Upper lobe of left lung (tissue), 6 donors: ENCODE data around the gene VAC14. TPM values are rescaled to one million over a fixed set of nuclear protein-coding genes. Genes with fewer than 3 reads are reported as not detected.
A peak's percentile ranks its signal among the peaks of the same experiment; 100 is the strongest.

Source experiments
- ATAC-seq, 2 donors: fragments of 200-7000 bp; cut with Tn5 transposase; one replicate each; pipeline ENCODE4 v1.9.1; 2022; ENCODE audit warnings: mild to moderate bottlenecking in 2 of 2, moderate library complexity in 2 of 2; ENCODE audit not compliant: low FRiP score in 2 of 2
- DNase-seq, 2 donors: peaks; one replicate each; pipeline ENCODE4 v3.0.0-alpha.2; 2019 to 2020
- H3K27ac ChIP-seq, 4 donors: fragments of 200-600 bp; sonication (generic); one replicate each; pipeline ENCODE4 v1.5.1; 2016 to 2019
- H3K27me3 ChIP-seq, 4 donors: fragments of 200-600 bp; sonication (generic); one replicate each; pipeline ENCODE4 v1.5.1; 2017 to 2019
- H3K36me3 ChIP-seq, 4 donors: fragments of 200-600 bp; sonication (generic); one replicate each; pipeline ENCODE4 v1.5.1; 2016 to 2019
- H3K4me1 ChIP-seq, 4 donors: fragments of 200-600 bp; sonication (generic); one replicate each; pipeline ENCODE4 v1.5.1; 2018 to 2019
- H3K4me3 ChIP-seq, 4 donors: fragments of 200-600 bp; sonication (generic); one replicate each; pipeline ENCODE4 v1.5.1; 2017 to 2019; ENCODE audit warnings: mild to moderate bottlenecking in 2 of 4, moderate library complexity in 1 of 4
- H3K9me3 ChIP-seq, 4 donors: fragments of 200-600 bp; sonication (generic); one replicate each; pipeline ENCODE4 v1.5.1; 2018 to 2019
- EP300 ChIP-seq, 4 donors: sonication (generic); formaldehyde crosslinking; IDR thresholded peaks; one replicate each; pipeline ENCODE4 v1.5.1; 2017; ENCODE audit warnings: antibody characterized with exemption in 4 of 4, control low read depth in 2 of 4
- POLR2A ChIP-seq, 4 donors: fragments of 450-650 bp; IDR thresholded peaks; one replicate each; pipeline ENCODE4 v1.5.1; 2016 to 2017; ENCODE audit warnings: antibody characterized with exemption in 4 of 4, mild to moderate bottlenecking in 2 of 4
- POLR2AphosphoS5 ChIP-seq, 2 donors: sonication (generic); formaldehyde crosslinking; IDR thresholded peaks; one replicate each; pipeline ENCODE4 v1.5.1; 2017; ENCODE audit warnings: antibody characterized with exemption in 2 of 2
- WGBS, 2 donors: methylation state at CpG; one replicate each; pipeline ENCODE4 v1.1.5; 2017 to 2018; 5-methylcytosine and 5-hydroxymethylcytosine counted together
- total RNA-seq, 6 donors: library from RNA; depleted of rRNA in 4 of 6; stranded (reverse); fragments of >200 nt in 4 of 6; gene quantifications; one replicate each; pipeline versions ENCODE4 v1.1.0 to v1.2.1, GENCODE V29; 2016 to 2021
- TF ChIP-seq, protein P1 (sequence below), 6 experiments: fragments of 450-650 bp in 4 of 6; fragments of 200-600 bp in 2 of 6; sonication (generic) in 2 of 6; IDR thresholded peaks; one replicate each; pipeline ENCODE4 v1.5.1; 2016 to 2019; ENCODE audit warnings: antibody characterized with exemption in 6 of 6
- donor health status: DM: no; HTN: no; CAD: no; lungs with moderate emphysema.
- donor health status: DM: no; HTN: yes; CAD: no; lungs with severe emphysema.

The VAC14 gene
- total RNA-seq, 6 donors from 2014 or later: 39.6 to 145 (median 57.4) TPM

DNA sequence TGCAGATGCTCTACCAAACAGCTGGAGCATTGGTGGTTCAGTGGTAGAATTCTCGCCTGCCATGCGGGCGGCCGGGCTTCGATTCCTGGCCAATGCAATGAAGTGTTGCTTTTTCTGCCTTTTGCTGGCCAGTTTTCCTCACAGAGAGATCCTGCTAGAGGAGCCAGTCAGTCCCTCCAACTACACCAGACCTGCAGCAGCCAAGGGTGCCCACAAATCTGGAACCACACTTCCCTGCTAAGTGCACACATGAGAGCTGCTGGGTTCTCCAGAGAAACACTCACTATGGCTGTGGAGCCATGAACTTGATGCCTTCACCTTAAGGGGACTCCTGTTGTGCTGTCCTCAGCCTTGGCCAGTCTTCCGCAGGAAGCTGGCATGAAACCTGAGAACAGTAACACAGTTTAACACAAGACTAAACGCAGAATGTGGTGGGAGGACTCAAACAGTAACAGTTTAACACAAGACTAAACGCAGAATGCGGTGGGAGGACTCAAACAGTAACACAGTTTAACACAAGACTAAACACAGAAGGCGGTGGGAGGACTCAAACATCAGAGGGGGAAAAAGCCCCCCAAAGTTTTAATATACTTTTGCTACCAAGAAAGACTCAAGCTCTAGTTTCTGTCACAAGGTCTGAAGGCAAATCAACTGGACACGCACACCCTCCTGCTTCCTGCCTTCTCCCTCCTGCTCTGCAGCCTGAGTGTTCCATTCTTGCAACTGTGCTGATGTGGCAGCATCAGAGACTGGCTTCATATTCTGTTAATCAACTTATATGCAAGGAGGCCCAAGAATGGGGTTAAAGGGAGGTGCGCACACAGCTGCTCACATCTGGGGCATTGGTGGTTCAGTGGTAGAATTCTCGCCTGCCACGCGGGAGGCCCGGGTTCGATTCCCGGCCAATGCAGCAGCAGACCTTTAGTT is 12.0 kb downstream of the VAC14 start:
- Histone ChIP-seq H3K27me3 (no peaks in the 10 kb centered on the region), H3K36me3 (peaks cover 15 to 28% (median 23%) of the 10 kb centered on the region in 4 donors), H3K9me3 (no peaks in the 10 kb centered on the region), H3K4me3 (no peak overlapping the region), H3K27ac (no peak overlapping the region), H3K4me1 (peaks cover 0 to 15% (median 4%) of the 10 kb centered on the region in 4 donors)
- TF ChIP-seq, protein P1, sequence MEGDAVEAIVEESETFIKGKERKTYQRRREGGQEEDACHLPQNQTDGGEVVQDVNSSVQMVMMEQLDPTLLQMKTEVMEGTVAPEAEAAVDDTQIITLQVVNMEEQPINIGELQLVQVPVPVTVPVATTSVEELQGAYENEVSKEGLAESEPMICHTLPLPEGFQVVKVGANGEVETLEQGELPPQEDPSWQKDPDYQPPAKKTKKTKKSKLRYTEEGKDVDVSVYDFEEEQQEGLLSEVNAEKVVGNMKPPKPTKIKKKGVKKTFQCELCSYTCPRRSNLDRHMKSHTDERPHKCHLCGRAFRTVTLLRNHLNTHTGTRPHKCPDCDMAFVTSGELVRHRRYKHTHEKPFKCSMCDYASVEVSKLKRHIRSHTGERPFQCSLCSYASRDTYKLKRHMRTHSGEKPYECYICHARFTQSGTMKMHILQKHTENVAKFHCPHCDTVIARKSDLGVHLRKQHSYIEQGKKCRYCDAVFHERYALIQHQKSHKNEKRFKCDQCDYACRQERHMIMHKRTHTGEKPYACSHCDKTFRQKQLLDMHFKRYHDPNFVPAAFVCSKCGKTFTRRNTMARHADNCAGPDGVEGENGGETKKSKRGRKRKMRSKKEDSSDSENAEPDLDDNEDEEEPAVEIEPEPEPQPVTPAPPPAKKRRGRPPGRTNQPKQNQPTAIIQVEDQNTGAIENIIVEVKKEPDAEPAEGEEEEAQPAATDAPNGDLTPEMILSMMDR (IDR thresholded peaks at IDR 0.05): no peak
- TF ChIP-seq EP300 (IDR thresholded peaks at IDR 0.05): no peak
- TF ChIP-seq POLR2AphosphoS5 (IDR thresholded peaks at IDR 0.05): no peak
- TF ChIP-seq POLR2A (IDR thresholded peaks at IDR 0.05): no peak
- ATAC-seq (peak in 1 of 2 donors; percentile 39), DNase-seq (peak in 1 of 2 donors; percentile 85)
- 83% methylated on average over 18 of the region's 18 CpGs for WGBS, 2 donors

DNA sequence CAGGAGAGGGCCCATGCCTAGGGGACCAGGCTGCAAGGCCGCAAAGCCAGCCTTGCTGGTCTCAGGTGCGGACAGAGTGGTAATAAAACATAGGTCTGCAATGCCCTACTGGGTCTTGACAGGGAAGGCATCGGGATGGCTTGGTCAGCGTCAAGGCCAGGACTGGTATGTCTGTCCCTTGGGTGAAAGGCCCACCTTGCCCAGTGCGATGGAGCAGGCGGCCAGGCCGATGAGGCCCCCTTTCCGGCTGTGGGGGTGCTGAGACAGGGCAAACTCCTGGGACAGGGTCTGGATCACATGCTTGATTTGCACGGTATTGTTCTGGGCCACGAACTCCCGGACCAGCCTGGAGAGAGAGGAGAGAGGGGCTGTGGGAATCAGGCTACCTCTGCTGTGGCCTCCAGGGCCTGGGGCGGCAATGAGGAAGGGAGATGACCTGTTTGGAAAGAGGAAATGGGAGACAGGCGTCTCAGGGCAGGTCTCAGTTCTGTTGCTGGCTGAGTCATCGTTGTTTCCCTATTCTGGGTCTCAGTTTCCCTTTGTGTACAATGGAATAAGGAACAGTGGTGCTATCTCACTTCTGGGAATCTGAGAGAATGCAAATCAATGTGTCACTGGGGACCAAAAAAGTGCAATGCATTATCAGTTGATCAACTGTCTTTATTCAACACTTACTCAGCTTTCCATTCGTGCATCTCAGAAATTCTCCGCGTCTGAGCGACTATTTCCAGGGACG is 14.8 kb downstream of the VAC14 start:
- ATAC-seq (no peak), DNase-seq (peak in 1 of 2 donors; percentile 57)
- 91% methylated on average over 13 to 19 of the region's 19 CpGs for WGBS, 2 donors
- TF ChIP-seq POLR2A (IDR thresholded peaks at IDR 0.05): no peak
- TF ChIP-seq EP300 (IDR thresholded peaks at IDR 0.05): no peak
- TF ChIP-seq, protein P1 (IDR thresholded peaks at IDR 0.05): no peak
- no peak for TF ChIP-seq POLR2AphosphoS5 (IDR thresholded peaks at IDR 0.05)
- peaks cover 0 to 15% (median 4%) of the 10 kb centered on the region in 4 donors for H3K4me1 ChIP-seq
- H3K9me3 ChIP-seq: no peaks in the 10 kb centered on the region
- no peak overlapping the region for H3K4me3 ChIP-seq
- peak overlapping the region in 1 of 4 donors; percentile 26 for H3K27ac ChIP-seq
- peaks cover 32 to 55% (median 50%) of the 10 kb centered on the region in 4 donors for H3K36me3 ChIP-seq
- no peaks in the 10 kb centered on the region for H3K27me3 ChIP-seq

DNA sequence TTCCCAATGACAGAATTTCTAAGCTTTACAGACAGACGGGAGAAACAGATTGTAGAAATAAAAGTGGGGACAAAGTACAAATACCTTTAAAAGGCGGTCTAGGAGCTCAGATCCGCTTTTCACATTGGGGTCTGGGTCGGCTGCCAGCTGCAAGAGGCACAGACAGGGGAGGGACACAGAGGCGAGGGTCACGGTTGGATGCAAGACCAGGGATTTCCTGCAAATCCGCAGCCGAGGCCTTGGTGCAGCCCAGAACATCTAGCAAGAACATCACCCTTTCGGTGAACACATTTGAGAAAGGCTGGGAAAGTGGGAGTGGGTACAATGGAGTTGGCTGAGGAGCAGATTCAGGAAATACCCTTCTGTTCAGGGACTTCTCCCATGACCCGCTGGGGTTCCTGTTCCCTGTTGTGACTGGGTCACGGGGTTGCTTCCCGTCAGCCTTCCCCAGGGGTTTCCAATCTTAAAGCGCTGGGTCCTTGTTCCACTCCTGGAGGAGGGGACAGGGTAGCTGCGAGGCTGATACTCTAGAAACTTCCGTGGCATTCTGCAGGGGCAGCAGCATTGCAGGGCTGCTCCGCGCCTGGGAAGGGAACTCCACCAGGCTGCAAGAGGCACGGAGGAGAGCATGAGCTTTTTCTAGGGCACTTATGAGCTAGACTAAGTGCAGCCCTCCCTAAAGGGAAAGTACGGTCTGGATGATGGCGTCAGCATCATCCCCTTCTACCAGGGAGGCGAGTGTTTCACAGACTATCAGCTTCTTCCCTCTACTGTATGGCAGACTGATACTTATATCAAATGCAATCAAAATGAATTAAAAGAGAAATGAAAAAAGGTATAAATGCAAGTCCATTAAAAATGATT is 16.0 kb downstream of the VAC14 start:
- no peak for ATAC-seq
- Histone ChIP-seq H3K27me3 (no peaks in the 10 kb centered on the region), H3K9me3 (no peaks in the 10 kb centered on the region), H3K27ac (peak overlapping the region in 1 of 4 donors; percentile 35), H3K36me3 (peaks cover 42 to 68% (median 62%) of the 10 kb centered on the region in 4 donors), H3K4me1 (peaks cover 0 to 7% (median 0%) of the 10 kb centered on the region in 4 donors), H3K4me3 (no peak overlapping the region)
- no peak for DNase-seq
- TF ChIP-seq, protein P1 (IDR thresholded peaks at IDR 0.05): no peak
- TF ChIP-seq EP300 (IDR thresholded peaks at IDR 0.05) (no peak), POLR2A (IDR thresholded peaks at IDR 0.05) (no peak), POLR2AphosphoS5 (IDR thresholded peaks at IDR 0.05) (no peak)
- WGBS, 2 donors: 92% methylated on average over 19 to 21 of the region's 21 CpGs

DNA sequence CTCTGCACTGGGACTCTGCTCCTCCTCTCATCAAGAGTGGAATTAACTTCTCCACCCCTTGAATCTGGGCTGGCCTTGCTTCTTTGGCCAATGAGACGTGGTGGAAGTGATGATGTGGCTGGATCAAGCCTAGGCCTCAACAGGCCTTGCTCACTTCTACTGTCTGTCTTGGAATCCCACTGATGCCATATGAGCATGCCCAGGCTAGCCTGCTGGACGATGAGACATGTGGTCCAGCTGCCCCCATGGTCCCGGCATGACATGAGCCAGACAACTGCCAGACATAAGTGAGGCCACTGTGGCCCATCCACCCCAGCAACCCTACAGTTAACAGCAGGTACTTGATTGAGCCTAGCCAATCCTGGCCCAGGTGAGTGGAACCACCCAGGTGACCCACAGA is 18.7 kb downstream of the VAC14 start:
- H3K27ac ChIP-seq: no peak overlapping the region
- H3K27me3 ChIP-seq: no peaks in the 10 kb centered on the region
- no peak overlapping the region for H3K4me3 ChIP-seq
- no peak for ATAC-seq
- peaks cover 0 to 3% (median 0%) of the 10 kb centered on the region in 4 donors for H3K4me1 ChIP-seq
- no peak for DNase-seq
- 93 to 94% methylated on average over 2 to 3 of the region's 3 CpGs for WGBS, 2 donors
- TF ChIP-seq, protein P1 (IDR thresholded peaks at IDR 0.05): no peak
- TF ChIP-seq EP300 (IDR thresholded peaks at IDR 0.05): no peak
- no peak for TF ChIP-seq POLR2AphosphoS5 (IDR thresholded peaks at IDR 0.05)
- TF ChIP-seq POLR2A (IDR thresholded peaks at IDR 0.05): no peak
- peaks cover 42 to 90% (median 71%) of the 10 kb centered on the region in 4 donors for H3K36me3 ChIP-seq
- no peaks in the 10 kb centered on the region for H3K9me3 ChIP-seq
